Fibroblast of peridontal ligament (primary cell): ENCODE results near the gene LCN2.
"Not testable (repeated sequence)": the region's sequence is repeated elsewhere in the genome, so short reads cannot be mapped to it uniquely, and the experiment has no call there.

Experiments used
- DNase-seq: peaks from one replicate; pipeline ENCODE4 v3.0.0-alpha.2; 2010; ENCODE audit errors: extremely low read depth

The LCN2 gene

DNA sequence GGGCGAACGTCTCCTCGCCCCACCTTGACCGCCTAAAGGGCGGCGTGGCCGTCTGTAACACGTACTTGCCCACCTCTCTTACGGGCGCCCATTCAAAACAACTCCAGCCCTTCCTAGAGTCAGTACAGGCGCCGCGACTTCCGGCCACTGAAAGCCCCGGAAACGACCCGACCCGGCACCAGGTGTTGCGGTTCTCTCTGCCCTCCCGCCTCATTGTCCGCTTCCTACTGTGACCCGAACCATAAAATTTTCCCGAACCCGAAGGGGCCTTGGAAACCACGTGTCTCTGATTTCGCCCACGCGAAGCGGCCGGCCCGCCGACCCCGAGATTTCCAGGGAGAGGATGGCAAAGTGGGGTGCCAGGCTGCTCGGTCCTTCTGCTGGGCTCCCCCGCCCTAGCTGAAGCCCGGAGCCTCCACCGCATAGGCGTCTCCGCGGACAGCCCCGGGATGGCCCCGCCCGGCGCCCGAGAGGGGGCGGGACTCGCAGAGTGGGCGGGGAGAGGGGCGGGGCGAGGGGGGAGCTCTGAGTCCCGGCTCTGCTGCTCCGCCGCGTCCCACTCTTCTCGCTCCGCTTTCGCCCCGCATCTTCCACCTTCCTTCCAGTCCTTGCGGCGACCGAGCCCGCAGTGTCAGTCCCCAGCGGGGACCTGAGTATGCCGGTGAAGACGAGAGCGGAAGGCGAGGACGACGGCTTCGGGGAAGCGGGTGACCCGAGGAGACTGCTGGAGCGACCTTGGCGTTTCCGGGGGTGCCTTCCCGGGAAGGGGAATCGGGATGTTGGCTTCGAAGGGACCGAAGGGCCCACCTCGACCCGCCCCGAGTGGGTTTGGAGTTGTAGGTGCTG is 21.0 kb upstream of the LCN2 start:
- peak; percentile 89 for DNase-seq

DNA sequence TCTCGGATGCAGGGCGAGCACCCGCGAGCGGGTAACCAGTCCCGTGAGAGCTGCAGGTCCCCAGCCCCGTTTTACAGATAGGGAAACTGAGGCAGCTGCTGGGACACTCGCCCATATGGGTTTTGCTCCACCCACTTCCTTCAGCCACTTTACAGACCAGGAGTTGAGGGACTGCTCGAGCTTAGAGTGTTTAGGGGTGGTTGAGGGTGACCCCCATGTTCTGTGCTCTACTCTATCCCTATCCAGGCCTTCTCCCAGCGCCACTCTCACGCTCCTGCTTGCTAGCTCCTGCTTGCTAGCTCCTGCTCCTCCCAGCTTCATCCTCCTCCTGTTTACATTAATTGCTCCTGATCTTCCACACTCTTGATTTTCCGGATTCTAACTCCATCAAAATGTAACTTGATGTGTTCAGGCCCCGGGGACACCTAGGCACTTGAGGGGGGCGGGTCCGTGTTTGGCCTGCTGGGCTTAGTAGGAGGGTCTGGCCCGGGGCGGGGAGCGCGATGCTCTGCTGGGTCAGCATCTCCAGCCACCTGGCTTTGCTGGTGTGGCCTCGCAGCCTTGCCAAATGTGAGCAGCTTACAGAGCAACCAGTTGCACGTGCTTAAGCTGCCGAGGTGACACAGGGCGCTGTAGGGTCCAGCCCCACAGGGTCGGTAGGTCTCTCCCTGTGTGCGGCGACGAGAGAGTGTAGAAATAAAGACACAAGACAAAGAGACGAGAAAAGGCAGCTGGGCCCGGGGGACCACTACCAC is 20.2 kb upstream of the LCN2 start:
- no peak for DNase-seq

DNA sequence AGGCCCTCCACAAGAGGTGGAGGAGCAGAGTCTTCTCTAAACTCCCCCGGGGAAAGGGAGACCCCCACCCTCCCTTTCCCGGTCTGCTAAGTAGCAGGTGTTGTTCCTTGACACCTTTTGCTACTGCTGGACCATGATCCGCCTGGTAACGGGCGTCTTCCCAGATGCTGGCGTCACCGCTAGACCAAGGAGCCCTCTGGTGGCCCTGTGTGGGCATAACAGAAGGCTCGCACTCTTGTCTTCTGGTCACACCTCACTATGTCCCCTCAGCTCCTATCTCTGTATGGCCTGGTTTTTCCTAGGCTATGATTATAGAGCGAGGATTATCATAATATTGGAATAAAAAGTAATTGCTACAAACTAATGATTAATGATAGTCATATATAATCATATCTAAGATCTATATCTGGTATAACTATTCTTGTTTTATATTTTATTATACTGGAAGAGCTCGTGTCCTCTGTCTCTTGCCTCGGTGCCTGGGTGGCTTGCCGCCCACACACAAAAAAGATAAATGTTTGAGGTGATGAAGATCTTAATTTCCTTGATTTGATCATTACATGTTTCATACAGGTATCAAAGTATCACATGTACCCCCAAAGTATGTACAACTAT is 19.2 kb upstream of the LCN2 start:
- not testable (repeated sequence) for DNase-seq

DNA sequence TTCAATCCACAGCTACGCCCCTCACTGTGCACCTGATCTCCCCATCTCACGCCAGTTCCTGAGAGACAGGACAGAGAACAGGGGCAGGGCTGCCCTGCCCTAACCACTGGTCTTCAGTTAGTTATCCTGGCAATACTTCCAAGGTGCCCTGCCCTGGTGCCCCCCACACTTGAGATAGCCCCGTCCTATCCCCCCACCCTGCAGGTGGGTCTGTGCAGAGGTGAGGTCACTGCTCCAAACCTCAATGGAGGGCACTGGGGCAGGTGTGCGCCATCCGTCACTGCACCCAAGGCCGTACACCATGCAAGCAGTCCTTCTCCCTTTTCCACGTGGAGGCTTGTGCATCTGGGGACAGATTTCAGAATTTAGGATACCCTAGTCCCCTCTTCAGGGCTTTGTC is 18.6 kb upstream of the LCN2 start:
- DNase-seq: not testable (repeated sequence)

DNA sequence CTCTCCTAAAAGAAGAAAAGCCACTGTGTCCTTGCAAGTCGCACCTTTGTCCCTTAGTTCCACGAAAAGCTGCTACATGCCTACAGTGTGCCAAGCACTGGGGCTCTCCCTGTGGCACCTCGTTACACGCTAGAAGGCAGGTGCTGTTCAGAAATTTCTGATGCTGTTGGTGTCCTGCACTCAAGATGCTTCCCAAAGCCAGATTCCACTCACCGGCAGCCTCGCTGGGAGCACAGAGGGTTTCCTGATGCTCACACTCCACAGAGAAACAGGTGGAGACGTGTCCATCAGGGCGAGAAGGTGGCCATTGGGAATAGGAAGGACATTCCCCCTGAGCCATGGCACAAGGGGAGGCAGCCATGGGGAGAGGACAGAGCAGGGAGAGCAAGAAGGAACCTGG is 17.9 kb upstream of the LCN2 start:
- DNase-seq: not testable (repeated sequence)

DNA sequence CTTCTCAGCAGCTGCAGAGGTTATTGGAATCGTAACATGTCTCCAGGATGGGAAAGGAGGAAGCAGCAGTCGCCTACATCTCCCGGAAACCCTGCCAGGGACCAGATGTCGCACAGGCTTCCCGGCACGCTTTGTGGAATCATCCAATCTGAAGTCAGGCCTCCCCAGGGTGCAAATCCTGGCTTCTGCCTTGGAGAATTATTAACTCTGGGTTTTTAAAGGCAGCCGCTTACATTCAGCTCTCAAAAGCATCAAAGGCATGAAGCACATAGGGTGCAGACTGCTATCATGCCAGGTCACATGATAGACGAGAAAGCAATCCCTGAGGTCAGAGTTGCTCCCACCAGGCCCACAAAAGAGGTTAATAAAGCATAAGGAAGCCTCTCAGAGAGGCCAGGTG is 17.1 kb upstream of the LCN2 start:
- DNase-seq: not testable (repeated sequence)

DNA sequence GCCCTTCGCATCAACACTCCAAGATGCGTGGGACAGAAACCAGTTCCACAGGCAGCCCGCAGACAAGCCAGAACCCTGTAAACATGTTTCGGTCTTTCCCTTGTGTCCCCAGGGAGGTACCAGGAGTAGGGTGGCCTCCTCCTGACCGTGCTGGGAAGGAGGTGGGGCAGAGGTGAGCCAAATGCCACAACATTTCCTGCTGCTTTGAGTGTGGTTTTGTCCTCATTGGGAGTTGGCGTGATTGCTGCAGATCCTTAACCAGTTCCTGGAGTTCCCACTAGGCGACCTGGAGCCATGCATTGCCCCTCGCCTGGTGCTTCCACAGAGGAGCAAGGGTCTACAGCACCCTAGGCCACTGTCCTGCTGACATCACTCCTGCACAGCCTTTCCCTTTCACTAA is 13.7 kb upstream of the LCN2 start:
- not testable (repeated sequence) for DNase-seq

DNA sequence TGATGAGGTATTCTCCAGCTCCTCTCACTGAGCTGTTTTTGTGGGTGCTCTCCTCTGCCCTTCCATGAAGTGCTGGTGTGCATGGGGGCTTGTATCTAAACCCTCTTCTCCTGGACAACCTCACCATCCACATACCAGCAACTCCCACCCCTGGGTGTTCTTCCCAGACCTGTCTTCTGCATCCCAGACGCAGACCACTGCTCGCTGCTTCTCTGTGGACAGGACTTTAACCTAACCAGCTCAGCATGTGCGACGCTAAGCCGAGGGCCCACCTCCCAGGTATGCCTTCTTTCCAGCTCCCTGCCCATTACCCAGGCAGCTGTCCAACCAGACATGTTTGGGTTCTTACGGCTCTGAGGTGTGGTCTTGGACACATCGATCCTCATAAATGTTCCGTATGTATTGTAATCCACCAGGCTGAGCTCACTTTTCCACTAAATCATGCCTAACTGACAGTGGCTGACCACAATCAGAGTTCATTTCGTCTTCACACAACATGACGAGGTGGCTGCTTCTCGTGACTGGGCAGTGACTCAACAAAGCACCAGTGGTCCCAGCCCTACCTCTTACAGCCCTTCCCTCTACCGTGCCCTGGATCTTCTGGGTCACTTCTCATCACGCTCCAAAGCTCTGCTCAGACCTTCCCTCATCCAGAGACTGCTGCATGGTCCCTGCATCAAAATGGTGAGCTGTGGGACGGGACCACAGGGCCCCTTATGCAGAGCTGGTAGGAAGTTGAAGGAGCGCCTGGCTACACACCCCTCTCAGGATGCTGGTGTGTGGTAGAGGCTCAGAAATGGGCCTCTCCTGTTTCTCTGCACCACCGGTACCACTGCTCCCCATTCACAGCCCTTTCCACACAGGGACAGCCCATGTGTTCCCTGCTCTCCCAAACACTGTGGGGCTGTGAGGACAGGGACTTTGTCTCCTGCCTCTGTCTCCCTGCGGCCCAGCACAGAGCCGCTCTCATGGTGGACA is 12.1 kb upstream of the LCN2 start:
- peak; percentile 45 for DNase-seq

DNA sequence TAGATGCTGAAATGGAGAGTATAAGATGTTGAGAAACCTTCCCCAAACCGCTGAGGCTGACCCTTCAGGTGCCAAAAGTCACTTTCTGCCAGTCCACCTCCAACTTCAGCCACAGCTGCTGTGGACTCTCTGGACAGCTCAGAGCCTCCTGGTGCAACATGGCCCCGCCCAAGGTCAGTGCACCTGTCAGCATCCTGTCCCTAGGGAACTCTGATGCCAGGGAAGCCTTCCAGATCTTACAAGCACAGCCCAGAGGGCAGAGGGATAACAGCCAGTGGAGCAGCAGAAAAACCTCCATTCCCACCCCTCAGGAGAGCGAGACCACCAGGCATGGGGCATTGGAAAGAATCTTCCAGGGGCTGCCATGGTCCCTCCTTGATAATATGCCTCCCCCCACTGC is 11.3 kb upstream of the LCN2 start:
- DNase-seq: no peak

DNA sequence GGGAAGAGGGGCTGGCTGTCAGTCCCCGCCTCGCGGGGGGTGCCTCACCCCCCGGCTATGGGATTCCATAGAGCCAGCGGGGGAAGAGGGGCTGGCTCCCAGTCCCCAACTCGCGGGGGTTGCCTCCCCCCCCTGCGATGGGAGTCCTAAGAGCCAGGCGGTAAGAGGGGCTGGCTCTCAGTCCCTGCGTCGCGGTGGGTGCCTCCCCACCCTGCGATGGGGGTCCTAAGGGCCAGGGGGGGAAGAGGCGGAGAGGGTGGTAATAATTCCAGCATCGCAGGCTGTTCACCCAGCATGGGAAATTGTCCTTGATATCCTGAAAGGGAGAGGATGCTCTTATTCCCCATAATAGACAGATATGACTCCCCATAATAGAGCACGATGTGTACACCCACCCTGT is 9.6 kb upstream of the LCN2 start:
- no peak for DNase-seq

DNA sequence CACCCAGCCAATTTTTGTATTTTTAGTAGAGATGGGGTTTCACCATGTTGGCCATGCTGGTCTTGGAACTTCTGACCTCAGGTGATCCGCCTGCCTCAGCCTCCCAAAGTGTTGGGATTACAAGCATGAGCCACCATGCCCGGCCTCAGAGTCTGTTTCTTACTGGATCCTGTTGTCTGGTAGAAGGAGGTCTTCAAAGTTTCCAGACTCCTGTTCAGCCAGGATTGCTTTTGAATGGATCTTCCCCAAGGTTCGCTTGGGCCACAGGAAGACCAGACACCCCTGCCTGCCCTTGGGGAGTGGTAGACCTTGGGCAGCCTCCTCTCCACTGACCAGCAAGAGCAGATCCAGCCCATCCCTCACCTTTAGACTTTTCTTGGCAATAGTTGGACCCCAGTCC is 7.6 kb upstream of the LCN2 start:
- DNase-seq: no peak

DNA sequence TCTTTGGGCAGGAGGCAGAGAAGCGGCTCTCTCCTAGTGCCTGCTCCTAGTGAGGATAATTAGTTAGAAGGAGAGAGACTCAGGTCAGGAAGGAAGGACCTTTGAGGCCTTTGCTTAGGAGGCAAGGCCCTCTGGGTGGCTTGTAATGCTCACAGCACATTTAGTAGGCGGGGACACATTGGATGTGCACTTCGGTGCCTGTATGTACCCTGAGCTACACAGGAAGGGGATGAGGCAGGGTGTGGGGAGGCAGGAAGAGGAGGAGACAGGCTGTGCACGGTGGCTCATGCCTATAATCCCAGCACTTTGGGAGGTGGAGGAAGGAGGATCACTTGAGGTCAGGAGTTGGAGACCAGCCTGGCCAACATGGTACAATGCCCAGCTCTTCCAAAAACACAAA is 7.2 kb upstream of the LCN2 start:
- no peak for DNase-seq

DNA sequence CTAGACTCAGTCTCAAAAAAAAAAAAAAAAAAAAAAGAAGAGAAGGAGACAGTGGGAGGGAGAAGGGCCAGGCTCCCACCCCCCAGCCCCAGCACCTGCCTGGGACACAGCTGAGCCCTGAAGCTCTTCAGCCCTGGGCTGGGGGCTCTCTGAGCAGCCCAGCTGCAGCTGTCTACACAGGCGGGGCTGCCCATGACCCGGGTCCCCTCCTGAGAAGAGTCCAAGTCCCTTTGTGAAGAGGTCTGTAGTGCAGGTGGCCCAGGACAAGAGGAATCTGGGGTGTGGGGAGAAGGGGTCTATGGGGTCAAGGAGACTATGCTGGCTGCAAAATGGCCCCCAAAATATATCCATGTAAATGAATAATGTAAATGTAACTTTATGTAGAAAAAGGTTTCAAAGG is 6.7 kb upstream of the LCN2 start:
- no peak for DNase-seq

DNA sequence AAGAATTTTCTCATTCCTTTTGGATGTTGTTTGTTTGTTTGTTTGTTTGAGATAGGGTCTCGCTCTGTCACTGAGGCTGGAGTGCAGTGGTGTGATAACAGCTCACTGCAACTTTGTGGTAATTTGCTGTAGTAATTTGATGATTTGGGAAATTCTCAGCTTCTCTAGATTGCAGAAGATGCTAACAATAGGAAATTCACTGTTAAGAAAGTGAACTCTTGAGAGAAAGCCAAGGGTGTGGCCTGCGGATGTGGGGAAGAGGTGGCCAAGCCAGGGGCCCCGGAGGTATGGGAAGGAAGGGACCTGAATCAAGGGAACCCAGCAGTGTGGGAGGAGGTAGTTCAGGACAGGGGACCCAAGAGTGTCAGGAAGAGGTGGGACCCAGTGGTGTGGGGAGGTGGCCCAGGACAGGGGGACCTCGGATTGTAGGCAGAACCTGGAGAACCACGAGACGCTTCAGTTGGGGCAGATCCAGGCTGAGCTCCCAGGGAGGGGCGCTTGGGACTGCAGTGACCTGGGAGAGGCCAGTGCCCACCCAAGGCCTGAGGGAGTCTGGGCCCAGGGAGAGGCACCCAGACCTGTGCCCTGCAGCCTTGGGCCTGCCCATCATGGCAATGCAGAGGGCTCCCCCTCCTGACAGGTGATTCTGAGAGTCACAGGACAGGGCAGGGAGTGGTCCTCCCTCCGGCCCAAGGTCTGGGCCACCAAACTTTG is 5.6 kb upstream of the LCN2 start:
- no peak for DNase-seq

DNA sequence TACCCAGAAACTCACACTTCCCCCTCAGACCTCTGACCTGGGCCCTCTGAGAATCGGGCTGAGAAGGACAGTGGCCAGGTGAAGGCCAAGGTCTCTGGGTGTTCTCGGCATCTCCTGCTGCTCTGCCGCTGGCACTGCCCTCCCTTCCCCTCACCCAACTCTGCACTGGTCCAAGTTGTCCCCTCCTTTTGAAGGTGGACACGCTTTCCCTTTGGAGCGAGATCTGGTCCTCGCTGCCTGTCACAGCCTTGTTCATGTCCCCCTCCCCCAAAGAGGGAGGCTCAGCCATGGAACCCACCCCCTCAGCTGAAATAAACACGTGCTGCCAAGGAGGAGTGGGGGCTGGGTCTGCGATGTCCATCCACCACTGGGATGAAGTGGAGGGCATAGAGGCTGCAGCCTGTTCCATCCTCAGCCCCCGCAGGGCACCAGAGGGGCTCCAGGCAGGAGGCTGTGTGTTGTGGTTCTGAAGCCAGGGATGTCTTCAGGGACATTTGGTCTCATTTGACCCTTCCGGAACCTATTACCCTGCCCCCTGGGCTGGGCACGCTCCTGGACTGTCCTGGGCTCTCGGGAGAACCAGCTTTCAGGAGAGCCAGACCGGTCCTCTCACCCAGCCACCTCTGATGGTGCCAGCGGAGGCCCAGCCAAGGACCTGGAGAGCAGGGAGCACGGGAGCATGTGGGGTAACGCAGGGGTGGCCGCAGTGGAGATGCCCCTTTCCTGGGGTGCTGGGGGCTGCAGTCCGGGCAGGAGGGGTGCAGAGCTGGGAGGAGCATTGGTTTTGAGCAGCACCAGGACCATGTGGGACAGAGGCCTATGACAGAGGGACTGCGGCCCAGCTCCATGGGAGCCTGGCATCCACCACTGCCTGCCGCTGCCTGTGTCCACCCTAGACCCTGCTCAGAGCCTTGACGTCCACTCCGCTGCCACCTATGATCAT is 4.7 kb upstream of the LCN2 start:
- DNase-seq: no peak

DNA sequence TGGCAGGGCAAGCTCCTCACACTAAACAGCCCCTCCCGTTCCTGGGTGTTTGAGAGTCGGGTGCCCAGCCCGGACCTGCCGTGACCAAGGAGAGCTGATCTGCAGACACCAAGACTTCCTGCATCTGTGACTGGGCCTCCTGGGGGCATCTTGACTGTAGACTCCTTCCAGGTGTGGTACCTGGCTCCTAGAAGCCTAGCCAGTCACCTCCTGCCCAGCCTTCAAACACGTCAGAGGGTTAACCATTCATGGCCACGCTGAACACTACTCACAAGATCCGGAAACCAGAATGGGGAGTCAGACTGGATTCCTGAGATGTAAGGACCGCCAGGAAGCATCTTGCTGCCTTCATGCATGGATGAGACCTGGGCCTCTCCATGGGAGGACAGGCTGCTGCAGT is 3.7 kb upstream of the LCN2 start:
- no peak for DNase-seq

DNA sequence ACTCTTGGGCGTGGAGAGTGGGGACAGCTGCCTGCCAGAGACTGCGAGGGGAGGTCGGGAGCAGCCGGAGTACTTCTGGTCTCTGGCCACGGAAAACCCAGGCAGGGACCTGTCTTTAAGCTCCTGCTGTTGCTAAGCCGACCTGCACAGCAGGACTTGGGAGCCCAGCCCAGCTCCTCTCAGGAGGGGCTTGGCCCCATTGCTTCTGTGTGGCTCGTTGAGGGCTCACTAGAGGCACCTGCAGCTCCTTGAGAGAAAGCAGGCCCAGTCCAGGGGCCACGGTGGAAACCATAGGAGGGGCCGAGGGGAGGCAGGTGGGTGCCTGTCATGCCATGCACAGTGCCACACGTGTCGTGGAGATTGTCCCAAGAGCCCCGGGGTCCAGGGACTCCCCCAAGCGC is 3.3 kb upstream of the LCN2 start:
- no peak for DNase-seq

DNA sequence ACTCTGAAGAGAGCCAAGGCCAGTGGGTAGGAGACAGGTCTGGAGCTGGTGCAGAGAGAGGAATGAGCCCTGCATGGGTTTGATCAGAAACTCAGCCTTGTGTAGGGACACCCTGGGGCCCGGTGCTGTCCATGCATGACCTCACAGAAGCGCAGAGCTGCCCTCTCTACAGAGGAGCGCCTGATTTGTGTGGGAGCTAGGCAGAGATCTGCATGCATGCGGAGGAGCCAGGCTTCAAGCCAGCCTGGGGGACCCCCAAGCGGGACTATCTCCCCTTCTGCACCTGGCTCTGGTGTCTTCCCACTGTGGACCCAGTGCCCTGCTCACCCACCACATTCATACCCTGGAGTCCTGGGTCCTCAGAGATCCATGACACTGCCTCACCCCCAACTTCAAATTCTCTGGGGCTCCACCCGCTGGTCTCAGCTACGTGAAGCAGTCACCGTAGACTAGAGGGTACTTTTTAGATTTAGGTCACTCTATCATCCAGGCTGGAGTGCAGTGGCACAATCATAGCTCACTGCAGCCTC is 2.6 kb upstream of the LCN2 start:
- DNase-seq: no peak

DNA sequence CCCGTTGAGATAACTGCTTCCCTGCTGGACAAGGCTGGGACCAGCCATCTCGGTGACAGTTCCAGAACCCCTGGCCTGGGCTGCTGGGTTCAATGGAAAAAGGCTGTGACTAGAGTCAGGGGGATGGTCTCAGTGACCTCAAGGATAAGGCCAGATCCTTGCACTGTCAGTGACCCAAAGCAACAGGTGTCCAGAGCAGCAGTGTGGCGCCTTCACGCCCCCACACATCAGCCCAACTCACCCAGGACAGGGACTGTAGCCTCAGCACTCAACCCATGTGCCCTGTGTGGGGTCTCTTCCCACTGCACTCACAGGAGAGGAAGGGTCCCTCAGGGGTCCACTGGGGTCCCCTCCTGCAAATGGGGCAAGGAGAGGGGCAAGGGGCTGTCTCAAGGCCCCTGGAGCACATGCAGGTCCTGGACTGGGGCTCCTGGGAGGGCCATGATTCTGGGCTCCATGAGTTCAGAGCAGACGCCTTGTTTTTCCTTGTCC is 698 bp upstream of the LCN2 start:
- DNase-seq: no peak
